Activated CD8-positive, alpha-beta memory T cell treated with anti-CD3 and anti-CD28 coated beads, Interleukin-2, amount 10 ng/mL, durations not matched to agents 7 days and 5 days (primary cell): ENCODE measurements around the gene IMP3. TPM values are rescaled to one million over a fixed set of nuclear protein-coding genes. Genes with fewer than 3 reads are reported as not detected.
"Not testable (repeated sequence)": the region's sequence is repeated elsewhere in the genome, so short reads cannot be mapped to it uniquely, and the experiment has no call there.

Source experiments
- ATAC-seq: fragments of 150-1000 bp; cut with Tn5 transposase; one replicate; pipeline ENCODE4 v1.10.0; 2021; ENCODE audit warnings: moderate library complexity
- CTCF ChIA-PET: fragments of 350-600 bp; sonication (Branson Sonifier 250); formaldehyde crosslinking; loops from one replicate; lab custom pipeline; 2021; ENCODE audit warnings: antibody characterized with exemption; lab: Charles Lee
- DNase-seq: peaks from one replicate; pipeline ENCODE4 v3.0.0-alpha.2; 2020
- H3K27ac Mint-ChIP-seq: one replicate; pipeline ENCODE4 v1.8.0; 2021; ENCODE audit warnings: mild to moderate bottlenecking, mixed read lengths
- H3K27me3 Mint-ChIP-seq: one replicate; pipeline ENCODE4 v1.8.0; 2021; ENCODE audit warnings: mixed read lengths
- H3K36me3 Mint-ChIP-seq: one replicate; pipeline ENCODE4 v1.8.0; 2021; ENCODE audit warnings: mild to moderate bottlenecking, mixed read lengths
- H3K4me1 Mint-ChIP-seq: one replicate; pipeline ENCODE4 v1.8.0; 2021; ENCODE audit warnings: mixed read lengths
- H3K4me3 Mint-ChIP-seq: one replicate; pipeline ENCODE4 v1.8.0; 2021; ENCODE audit warnings: mild to moderate bottlenecking, moderate library complexity, mixed read lengths
- H3K9me3 Mint-ChIP-seq: one replicate; pipeline ENCODE4 v1.8.0; 2022; ENCODE audit warnings: low read depth, mixed read lengths
- total RNA-seq, 2 experiments: library from RNA; stranded (reverse); gene quantifications; one replicate each; pipeline ENCODE4 v1.2.3, GENCODE V29; 2021

IMP3 gene
- total RNA-seq, 2 experiments from 2014 or later, result 84.0 to 109 TPM

- H3K4me1 Mint-ChIP-seq, H3K9me3 Mint-ChIP-seq, H3K27me3 Mint-ChIP-seq, H3K27ac Mint-ChIP-seq, H3K36me3 Mint-ChIP-seq, ATAC-seq, DNase-seq, H3K4me3 Mint-ChIP-seq: not testable (repeated sequence)
- CTCF ChIA-PET, result interaction anchor here (4.5 kb wide), 1 partner anchor 310 kb away, joined by 22 read pairs; the partner anchor contains the start of gene MAN2C1
Measured at GRCh38 chr15:75678324-75678690, 38.3 kb upstream of the IMP3 start.

GRCh38 chr15:75677465-75678323 lies 37.7 kb upstream of the IMP3 start:
- no peak for DNase-seq
- no peak overlapping the region for H3K4me3 Mint-ChIP-seq
- H3K27me3 Mint-ChIP-seq, result no peaks in the 10 kb centered on the region
- H3K27ac Mint-ChIP-seq, result no peak overlapping the region
- H3K36me3 Mint-ChIP-seq, result no peaks in the 10 kb centered on the region
- H3K9me3 Mint-ChIP-seq, result no peaks in the 10 kb centered on the region
- ATAC-seq, result no peak
- H3K4me1 Mint-ChIP-seq, result no peaks in the 10 kb centered on the region
- CTCF ChIA-PET, result interaction anchor here (1.7 to 4.5 kb wide), 2 partner anchors 8 to 310 kb away, joined by 5 to 22 read pairs; partner anchors contain the start of gene MAN2C1

DNA sequence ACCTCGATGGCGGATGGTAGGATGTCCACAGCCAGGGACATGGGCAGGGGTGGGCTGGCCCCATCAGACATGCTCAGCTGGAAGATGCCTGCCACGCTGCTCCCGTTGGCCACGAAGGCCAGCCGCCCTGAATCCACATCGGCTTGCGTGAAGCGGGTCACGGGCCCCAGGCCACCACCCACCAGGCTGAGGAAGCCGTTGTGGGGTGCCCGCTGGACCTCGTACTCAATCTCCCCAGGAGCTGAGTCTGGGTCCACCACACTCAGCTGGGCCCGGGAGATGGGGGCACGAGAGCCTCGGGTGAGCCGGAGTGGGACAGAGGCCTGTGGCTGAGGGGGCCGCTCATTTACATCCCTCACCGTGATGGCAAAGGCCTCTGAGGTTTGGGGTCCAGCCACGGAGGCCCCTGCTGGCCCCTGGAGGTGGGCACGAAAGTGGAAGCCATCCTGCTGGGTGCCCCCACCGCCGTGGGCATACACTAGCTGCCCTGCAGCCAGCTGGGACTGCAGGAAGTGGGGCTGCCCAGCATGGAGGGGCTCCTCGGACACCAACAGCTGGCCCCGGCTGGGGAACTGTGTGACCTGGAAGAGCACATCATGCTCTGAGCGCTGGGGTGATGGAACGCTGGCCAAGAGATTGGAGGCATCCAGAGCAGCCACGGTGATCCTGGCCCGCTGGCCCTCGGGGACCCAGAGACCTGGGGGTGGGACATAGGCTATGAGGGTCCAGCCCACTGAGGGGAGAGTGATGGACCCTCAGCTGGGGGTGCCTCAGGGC lies 36.9 kb upstream of the IMP3 start:
- Mint-ChIP-seq H3K27ac (no peak overlapping the region), H3K4me3 (no peak overlapping the region)

DNA sequence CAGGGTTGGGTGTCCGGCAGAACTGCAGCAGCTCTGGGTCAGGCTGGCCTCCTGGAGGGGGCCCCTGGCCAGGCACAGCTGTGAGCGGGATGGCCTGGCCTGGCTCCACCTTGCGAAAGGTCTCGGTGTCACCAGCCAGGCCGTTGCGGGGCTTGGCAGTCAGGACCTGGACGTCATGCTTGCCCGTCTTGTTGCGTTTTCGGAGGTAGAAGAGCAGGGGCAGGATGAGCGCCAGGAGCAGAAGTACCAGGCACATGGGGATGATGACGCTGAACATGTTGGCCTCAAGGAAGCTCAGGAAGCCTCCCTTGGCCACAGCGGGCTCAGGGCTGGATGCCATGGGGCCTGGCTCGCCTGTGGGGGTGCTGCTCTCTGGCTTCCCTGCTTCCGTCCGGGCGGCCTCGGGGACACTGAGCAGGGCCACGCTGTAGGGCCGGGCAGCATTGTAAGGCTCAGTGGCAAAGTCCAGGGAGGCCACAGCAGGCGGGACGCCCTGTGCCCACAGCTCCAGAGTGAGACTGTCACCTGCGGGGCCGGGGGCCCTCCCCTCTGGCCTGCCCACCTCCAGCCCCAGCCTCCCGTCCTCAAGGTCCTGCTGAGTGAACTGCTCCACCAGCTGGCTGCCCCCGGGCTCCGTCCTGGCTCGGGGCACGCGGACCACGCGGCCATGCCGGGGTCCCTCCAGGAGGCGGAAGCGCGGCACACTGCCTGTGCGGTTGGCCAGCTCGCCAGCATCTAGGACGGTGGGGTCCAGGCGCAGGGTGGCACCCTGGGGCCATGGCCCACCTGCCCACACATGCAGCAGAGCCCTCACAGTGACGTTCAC lies 35.8 kb upstream of the IMP3 start:
- no peak for ATAC-seq

More for the DNA sequence above, 36.9 kb upstream of the IMP3 start:
- ATAC-seq (no peak), DNase-seq (no peak)
- H3K36me3 Mint-ChIP-seq, result no peaks in the 10 kb centered on the region
- CTCF ChIA-PET, result interaction anchor here (1.7 kb wide), 1 partner anchor 9 kb away, joined by 5 read pairs; no protein-coding TSS in a partner anchor
- H3K4me1 Mint-ChIP-seq, result no peaks in the 10 kb centered on the region
- no peaks in the 10 kb centered on the region for H3K9me3 Mint-ChIP-seq
- no peaks in the 10 kb centered on the region for H3K27me3 Mint-ChIP-seq

DNA sequence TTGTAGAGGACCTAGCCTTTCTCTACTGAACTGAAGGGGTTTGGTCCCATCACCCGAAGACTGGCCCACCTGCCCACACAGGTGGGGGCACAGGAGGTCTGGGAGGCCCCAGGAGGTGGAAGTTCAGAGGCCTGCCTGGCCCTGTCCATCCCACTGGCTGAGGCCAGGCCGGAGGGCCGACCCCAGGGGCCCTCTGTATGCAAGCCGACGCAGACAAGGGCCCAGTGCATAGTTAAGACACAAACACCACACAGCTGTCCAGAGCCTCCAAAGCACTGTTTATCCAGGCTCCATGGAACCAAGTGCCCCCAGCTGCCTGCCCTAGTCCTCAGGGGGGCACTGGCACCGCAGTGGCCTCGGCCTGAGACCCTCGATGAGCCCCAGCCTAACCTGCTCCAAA lies 34.3 kb upstream of the IMP3 start:
- no peaks in the 10 kb centered on the region for H3K9me3 Mint-ChIP-seq
- no peaks in the 10 kb centered on the region for H3K27me3 Mint-ChIP-seq
- CTCF ChIA-PET, result no interaction called here
- no peak overlapping the region for H3K4me3 Mint-ChIP-seq
- ATAC-seq (no peak), DNase-seq (no peak)
- no peaks in the 10 kb centered on the region for H3K4me1 Mint-ChIP-seq
- H3K36me3 Mint-ChIP-seq, result no peaks in the 10 kb centered on the region
- no peak overlapping the region for H3K27ac Mint-ChIP-seq

More for the DNA sequence above, 35.8 kb upstream of the IMP3 start:
- Mint-ChIP-seq H3K27ac (no peak overlapping the region), H3K4me3 (no peak overlapping the region), H3K36me3 (no peaks in the 10 kb centered on the region), H3K4me1 (no peaks in the 10 kb centered on the region), H3K27me3 (no peaks in the 10 kb centered on the region), H3K9me3 (no peaks in the 10 kb centered on the region)
- CTCF ChIA-PET, result no interaction called here
- DNase-seq, result no peak

DNA sequence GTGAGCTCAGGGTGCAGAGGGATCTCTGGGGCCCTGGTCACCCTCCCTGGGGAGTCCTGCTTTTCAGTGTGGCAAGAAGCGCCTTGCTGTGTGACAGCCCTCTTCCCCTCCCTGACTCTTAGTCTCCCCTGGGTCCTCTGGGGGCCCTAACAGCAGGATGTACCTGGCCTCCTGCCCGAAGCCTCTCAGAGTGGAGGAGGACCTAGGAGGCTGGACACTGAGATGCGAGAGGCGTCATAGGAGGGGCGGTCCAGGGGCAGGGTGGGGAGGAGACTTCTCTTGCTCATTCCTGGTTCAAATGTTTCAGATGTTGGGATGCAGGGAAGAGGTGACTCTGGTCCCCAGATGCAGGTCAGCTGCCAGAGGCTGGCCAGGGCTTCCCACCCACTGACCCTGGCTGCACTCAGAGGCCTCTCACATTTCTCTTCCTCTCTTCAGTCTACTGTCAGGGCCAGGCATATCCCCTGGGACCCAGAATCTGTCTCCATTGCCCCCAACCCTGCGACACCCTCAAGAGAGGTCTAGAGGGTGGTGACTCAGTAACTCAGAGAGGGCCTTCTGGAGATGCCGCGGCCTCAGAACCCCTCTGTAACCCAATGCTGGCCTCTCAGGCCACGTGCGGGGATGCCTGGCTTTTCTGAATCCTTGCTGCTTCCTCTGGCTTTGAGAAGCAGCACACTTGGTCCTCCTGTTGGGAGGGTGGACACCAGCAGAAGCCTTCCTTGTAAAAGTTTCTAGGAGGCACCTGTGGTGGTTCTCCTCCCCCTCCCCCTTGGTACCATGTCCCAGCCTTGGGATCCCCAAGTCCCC lies 33.6 kb upstream of the IMP3 start:
- DNase-seq (no peak), ATAC-seq (no peak)
- Mint-ChIP-seq H3K4me3 (no peak overlapping the region), H3K9me3 (no peaks in the 10 kb centered on the region), H3K27ac (no peak overlapping the region), H3K36me3 (no peaks in the 10 kb centered on the region), H3K27me3 (no peaks in the 10 kb centered on the region), H3K4me1 (no peaks in the 10 kb centered on the region)
- CTCF ChIA-PET, result no interaction called here

GRCh38 chr15:75672646-75673425 lies 32.8 kb upstream of the IMP3 start:
- no peak for DNase-seq
- H3K27me3 Mint-ChIP-seq, result no peaks in the 10 kb centered on the region
- no peak overlapping the region for H3K27ac Mint-ChIP-seq
- ATAC-seq, result no peak
- no peaks in the 10 kb centered on the region for H3K4me1 Mint-ChIP-seq
- no peak overlapping the region for H3K4me3 Mint-ChIP-seq
- no peaks in the 10 kb centered on the region for H3K36me3 Mint-ChIP-seq
- CTCF ChIA-PET, result interaction anchor here (0.9 to 1.3 kb wide), 2 partner anchors 11 to 112 kb away, joined by 3 to 4 read pairs; no protein-coding TSS in a partner anchor
- H3K9me3 Mint-ChIP-seq, result no peaks in the 10 kb centered on the region

GRCh38 chr15:75671730-75672602 lies 31.9 kb upstream of the IMP3 start:
- ATAC-seq (no peak), DNase-seq (no peak)
- Mint-ChIP-seq H3K4me1 (peaks cover under 1% of the 10 kb centered on the region), H3K27ac (no peak overlapping the region), H3K4me3 (no peak overlapping the region), H3K9me3 (no peaks in the 10 kb centered on the region), H3K36me3 (no peaks in the 10 kb centered on the region), H3K27me3 (no peaks in the 10 kb centered on the region)
- CTCF ChIA-PET, result interaction anchor here (0.9 to 1.4 kb wide), 5 partner anchors 11 to 304 kb away, joined by 3 to 4 read pairs (median 3); partner anchors contain the start of gene MAN2C1

DNA sequence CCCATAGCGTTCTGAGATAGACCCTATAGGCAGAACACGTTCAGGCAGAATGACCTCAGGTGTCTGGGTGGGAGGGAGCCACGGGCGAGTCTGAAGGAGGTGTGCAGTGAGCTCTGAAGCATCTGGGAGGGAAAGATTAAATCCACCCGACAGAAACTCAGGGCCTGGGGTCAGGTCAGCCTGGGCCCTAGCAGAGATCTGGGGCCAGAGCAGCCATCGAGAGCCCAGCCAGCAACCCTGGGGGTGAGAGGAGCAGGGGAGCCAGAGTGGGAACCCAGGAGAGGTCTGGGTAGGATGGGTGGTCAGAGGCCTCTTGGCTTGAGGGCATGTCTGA lies 29.8 kb upstream of the IMP3 start:
- no peak overlapping the region for H3K27ac Mint-ChIP-seq
- no peak overlapping the region for H3K4me3 Mint-ChIP-seq
- H3K4me1 Mint-ChIP-seq, result peaks cover 12% of the 10 kb centered on the region
- H3K36me3 Mint-ChIP-seq, result no peaks in the 10 kb centered on the region
- CTCF ChIA-PET, result no interaction called here
- ATAC-seq (no peak), DNase-seq (no peak)
- no peaks in the 10 kb centered on the region for H3K9me3 Mint-ChIP-seq
- H3K27me3 Mint-ChIP-seq, result no peaks in the 10 kb centered on the region

- H3K27ac Mint-ChIP-seq, result no peak overlapping the region
- H3K4me1 Mint-ChIP-seq, result peaks cover 12% of the 10 kb centered on the region
- H3K36me3 Mint-ChIP-seq, result no peaks in the 10 kb centered on the region
- no peak for ATAC-seq
- DNase-seq, result no peak
- H3K27me3 Mint-ChIP-seq, result no peaks in the 10 kb centered on the region
- CTCF ChIA-PET, result no interaction called here
- no peak overlapping the region for H3K4me3 Mint-ChIP-seq
- H3K9me3 Mint-ChIP-seq, result no peaks in the 10 kb centered on the region
Measured at GRCh38 chr15:75669191-75669878, 29.3 kb upstream of the IMP3 start.
